GM18517 (cell line): ENCODE data around the gene DNA2.
"Not testable (repeated sequence)": the region's sequence is repeated elsewhere in the genome, so short reads cannot be mapped to it uniquely, and the experiment has no call there.

ENCODE experiments used
- ATAC-seq: cut with Tn5 transposase; IDR thresholded peaks from one replicate; pipeline ENCODE4 v1.9.1; 2021; ENCODE audit warnings: mild to moderate bottlenecking, moderate library complexity; ENCODE audit not compliant: unreplicated experiment

Gene DNA2

DNA sequence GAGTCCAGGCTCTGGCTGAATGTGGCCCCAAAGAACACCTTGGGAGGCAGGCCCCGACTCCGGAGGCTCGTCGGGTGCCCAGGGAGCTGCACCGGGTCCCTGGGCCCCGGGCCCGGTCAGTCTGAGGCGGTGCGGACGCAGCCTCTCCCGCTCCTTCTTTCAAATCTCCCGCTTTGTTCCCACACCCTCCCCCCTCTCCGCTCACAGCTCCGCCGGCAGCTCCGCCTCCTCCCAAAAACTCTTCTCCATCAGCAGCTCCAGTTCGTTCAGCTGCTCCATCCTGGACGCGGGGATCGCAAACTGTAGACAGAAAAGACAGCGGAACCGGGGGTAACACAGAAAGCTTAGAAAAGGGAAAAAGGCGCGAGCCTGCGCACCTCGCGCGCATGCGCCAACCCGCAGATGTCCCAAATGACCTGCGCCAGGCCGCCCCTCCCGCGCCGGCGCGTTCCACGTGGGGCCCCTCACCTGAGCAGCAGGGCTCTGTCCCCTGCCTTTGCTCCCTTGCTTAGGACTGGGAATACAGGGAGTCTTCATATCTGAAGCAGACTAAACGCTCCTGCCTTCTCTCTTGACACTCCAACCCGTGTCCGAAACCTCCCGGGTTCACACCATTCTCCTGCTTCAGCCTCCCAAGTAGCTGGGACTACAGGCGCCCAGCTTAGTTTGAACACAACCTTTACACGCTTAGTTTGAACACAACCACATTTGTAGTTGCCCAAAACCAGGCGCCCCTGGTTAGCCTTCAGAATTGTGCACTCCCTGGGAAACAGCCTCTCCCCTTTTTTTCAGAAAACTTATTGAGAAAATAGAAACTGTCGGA is at the start of gene DNA2:
DNA2 (minus strand) TSS at position 388 of the 823 bp plus-strand sequence; CDS start at position 279, 109 bp downstream.
- peak; percentile 73 for ATAC-seq

DNA sequence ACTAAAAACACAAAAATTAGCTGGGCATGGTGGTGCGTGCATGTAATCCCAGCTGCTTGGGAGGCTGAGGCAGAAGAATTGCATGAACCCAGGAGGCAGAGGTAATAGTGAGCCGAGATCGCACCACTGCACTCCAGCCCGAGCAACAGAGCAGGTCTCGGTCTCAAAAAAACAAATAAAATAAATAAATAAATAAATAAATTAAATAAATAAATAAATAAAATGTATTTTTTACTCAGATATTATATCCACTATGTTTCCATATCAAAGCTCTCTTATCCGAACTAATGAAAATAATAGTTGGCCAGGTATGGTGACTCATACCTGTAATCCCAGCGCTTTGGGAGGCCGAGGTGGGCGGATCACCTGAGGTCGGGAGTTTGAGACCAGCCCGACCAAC is 46.8 kb upstream of the DNA2 start:
- not testable (repeated sequence) for ATAC-seq

DNA sequence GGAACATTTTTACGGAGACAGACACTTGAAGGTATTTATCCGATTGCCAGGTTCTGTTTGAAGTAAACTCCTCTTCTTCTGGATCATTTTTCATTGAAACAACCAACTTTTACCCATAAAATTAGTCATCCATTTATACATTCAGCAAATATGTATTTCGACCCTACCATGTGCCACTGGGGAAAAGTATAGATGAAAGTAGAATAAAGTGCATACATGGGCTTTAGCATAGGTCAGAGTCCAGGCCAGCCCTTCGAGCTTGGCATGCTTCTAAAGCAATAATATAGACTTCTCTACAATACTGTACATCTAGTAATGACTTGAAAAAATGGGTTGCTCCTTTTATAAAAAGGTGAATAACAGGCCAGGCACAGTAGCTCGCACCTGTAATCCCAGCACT is 45.4 kb upstream of the DNA2 start:
- no peak for ATAC-seq

- ATAC-seq: no peak
Observed at GRCh38 chr10:68516766-68517165, 45.0 kb upstream of the DNA2 start.

DNA sequence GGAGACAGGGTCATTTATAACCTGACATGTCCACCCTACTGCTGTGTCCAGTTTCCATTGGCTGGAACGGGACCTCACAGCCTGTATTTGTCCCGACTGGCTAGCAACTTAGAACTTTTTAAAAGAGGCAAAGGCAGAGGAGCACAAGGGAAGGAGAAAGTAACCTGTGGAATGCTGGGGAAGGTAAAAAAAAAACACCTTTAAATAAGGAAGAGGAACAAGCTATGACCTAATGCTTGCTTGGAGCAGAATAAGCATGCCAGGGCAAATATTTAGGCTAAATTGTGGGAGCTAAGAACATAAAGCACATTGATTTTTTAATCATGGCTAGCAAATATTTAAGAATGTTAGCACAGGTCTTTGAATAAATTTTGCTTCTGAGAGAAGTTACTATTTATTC is 44.4 kb upstream of the DNA2 start:
- not testable (repeated sequence) for ATAC-seq

GRCh38 chr10:68508090-68508489 is 36.3 kb upstream of the DNA2 start:
- ATAC-seq: no peak

- ATAC-seq: no peak
Observed at GRCh38 chr10:68506411-68506810, 34.6 kb upstream of the DNA2 start.

DNA sequence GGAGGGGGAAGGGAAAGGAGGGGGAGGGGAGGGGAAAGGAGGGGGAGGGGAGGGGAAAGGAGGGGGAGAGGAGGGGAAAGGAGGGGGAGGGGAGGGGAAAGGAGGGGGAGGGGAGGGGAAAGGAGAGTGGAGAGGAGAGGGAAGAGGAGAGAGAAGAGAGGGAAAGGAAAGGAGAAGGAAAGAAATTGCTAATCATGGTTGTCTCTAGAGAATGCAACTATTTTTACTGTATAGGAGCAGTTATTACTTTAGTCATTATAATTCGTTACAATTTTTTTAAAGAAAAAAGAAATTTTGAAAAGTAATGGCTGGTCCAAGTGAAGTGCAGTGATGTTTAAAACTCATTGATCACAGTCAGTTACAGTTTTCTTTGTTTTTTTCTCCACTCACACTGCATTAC is 31.1 kb upstream of the DNA2 start:
- no peak for ATAC-seq

DNA sequence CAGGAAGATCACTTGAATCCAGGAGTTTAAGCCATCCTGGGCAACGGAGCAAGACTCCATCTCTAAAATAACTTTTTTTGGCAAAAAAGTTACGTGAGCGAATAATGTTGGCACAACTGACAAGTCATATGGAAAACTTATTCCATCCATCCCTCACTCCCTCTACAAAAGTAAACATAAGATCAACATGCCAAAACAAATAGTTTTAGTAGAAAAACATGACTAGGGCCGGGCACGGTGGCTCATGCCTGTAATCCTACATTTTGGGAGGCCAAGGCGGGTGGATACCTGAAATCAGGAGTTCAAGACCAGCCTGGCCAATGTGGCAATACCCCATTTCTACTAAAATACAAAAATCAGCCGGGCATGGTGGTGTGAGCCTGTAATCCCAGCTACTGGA is 29.9 kb upstream of the DNA2 start:
- ATAC-seq: no peak

GRCh38 chr10:68499544-68499943 is 27.8 kb upstream of the DNA2 start:
- ATAC-seq: no peak

DNA sequence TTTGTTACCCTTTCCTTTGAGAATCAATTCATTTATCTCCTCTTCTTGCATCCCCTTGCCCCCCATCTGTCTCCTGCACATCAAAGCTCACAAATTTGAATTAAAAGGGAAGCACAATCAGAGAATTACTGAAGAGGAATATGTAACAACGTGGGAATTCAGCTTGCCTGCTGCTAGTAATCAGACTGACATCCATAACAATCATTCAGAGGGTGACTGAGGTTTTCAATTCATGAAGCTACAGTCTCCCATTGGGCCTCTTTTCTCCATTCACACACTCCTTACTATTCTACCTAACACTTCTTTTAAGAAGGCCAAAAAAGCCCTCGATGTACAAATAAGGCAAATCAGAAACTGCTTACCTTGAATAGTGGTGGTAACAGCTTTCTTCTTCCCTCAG is 24.3 kb upstream of the DNA2 start:
- no peak for ATAC-seq

DNA sequence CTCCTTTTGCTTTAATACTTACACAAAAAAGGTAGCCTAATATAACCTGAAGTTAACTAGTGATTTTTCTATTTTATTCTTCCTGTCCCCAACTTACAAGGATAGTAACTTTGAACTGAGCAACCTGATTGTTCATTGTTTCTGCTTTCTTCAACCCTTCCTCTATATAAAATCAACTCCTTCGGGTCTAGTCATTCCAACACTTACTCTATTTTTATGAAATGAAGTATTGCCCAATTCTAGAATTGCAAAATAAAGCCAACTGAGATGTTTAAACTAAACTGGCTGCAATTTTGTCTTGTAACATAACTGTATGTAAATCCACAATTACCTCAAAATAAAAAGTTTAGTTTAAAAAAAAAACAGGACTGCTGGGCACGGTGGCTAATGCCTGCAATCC is 20.3 kb upstream of the DNA2 start:
- ATAC-seq: no peak

DNA sequence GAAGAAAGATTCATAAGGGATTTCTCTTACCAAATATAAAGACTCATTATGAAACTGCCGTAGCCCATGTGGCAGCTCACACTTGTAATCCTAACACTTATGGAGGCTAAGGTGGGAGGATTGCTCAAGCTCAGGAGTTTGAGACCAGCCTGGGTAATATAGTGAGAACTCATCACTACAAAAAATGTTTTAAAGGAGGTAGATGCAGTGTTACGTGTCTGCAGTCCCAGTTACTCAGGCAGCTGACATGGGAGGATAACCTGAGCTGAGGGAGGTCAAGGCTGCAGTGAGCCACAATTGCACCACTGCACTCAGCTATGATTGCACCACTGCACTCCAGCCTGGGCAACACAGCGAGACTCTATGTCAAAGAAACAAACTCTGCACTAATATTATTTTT is 18.1 kb upstream of the DNA2 start:
- ATAC-seq: no peak

DNA sequence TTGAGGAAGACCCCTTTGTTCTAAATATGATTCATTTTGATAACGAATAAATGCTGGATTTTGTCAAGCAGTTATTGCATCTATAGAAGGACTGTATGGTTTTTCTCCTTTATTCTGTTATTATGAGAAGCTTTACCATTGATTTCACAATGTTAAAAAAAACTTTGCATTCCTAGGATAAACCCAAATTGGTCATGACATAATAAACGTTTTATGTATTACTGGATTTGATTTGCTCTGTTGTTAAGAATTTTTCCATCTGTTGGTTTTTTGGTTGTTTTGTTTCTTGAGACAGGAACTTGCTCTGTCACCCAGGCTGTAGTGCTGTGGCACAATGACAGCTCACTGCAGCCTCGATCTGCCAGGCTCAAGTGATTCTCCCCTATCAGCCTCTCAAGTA is 2.2 kb upstream of the DNA2 start:
- ATAC-seq: no peak

GRCh38 chr10:68471063-68471585 is 649 bp downstream of the DNA2 start:
- peak; percentile 7 for ATAC-seq

GRCh38 chr10:68470300-68470699 is 1.5 kb downstream of the DNA2 start:
- no peak for ATAC-seq

DNA sequence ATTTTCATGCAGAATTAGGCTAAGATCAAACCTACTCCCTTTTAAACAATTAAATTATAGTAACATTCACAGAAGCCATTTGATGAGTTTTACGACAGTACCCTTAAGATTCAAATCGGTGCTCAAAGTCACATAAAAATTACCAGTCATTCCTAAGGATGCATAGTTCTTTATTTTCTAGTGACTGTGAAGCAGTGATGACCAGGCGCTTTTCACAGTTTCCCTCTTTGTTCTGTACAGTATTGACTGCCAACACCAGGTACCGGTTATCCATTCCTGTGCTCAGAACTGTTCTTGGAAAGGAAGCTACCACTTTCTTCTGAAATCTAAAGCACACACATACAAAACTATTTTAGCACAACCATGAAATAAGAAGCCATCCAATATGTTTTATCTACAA is 1.9 kb downstream of the DNA2 start:
- no peak for ATAC-seq

DNA sequence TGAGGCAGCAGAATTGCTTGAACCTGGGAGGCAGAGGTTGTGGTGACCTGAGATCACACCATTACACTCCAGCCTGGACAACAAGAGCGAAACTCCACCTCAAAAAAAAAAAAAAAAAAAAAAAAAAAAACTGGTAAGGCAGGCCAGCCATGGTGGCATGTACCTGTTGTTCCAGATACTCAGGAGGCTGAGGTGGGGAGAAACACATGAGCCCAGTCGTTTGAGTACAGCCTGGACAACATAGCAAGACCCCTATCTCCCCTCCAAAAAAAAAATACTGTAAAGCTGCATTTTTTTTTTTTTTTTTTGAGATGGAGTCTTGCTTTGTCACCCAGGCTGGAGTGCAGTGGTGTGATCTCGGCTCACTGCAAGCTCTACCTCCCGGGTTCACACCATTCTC is 7.0 kb downstream of the DNA2 start:
- not testable (repeated sequence) for ATAC-seq

DNA sequence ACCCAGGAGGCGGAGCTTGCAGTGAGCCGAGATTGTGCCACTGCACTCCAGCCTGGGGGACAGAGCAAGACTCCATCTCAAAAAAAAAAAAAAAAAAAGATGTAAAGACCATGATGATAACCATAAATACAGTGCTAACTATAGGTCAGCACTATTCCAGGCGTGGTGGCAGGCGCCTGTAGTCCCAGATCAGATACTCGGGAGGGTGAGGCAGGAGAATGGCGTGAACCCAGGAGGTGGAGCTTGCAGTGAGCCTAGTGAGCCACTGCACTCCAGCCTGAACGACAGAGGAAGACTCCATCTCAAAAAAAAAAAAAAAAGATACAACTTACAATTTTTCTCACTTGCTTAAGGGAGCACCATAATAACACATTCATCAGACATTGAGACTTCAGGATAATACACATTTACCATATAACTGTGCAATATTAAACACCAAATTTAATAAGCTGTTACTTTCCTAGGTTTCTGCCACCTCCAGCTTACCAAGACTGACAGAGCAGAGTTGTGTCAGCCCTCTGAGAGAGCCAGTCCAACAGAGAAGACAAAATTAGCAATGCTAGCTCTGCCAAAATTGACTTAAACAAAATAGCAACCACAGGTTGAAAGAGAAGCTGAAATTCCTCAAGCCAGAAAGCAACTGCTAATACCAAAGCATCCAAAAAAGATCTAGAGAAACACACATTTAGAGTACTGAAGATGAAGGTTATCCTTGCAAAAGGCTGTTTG is 8.2 kb downstream of the DNA2 start:
- ATAC-seq: no peak

GRCh38 chr10:68462536-68462935 is 9.2 kb downstream of the DNA2 start:
- ATAC-seq: no peak

DNA sequence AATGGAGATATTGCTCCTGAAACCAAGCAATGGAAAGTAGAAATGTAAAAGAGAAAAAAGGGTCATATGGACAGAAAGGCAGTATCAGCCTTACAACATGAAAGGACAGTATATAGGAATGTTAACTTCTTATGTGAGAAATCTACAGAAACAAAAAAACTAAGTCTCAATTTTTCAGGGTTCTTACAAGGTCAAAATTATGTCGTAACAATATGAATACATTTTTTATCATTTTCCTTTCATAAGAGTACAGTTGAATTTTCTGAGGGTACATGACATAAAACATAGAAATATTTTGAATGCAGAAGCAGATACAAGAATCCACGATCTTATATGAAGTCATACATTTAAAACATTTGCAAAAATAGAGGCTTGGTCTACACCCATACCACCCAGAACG is 10.7 kb downstream of the DNA2 start:
- ATAC-seq: no peak

DNA sequence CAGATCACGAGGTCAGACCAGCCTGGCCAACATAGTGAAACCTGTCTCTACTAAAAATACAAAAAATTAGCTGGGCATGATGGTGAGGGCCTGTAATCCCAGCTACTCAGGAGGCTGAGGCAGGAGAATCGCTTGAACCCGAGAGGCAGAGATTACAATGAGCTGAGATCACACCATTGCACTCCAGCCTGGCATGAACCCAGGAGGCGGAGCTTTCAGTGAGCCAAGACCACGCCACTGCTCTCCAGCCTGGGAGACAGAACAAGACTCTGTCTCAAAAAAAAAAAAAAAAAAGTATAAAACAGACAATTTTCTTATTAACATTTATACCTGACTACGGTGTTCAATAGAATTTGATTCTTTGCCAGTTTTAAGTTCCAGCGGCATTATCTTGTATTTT is 22.1 kb downstream of the DNA2 start:
- not testable (repeated sequence) for ATAC-seq
